Measurements from ENCODE around the gene RUNX2. TPM values are rescaled to one million over a fixed set of nuclear protein-coding genes. Genes with fewer than 3 reads are reported as not detected.

Gene RUNX2
- total RNA-seq, 1 donor from 2014 or later = 1.8 TPM

DNA sequence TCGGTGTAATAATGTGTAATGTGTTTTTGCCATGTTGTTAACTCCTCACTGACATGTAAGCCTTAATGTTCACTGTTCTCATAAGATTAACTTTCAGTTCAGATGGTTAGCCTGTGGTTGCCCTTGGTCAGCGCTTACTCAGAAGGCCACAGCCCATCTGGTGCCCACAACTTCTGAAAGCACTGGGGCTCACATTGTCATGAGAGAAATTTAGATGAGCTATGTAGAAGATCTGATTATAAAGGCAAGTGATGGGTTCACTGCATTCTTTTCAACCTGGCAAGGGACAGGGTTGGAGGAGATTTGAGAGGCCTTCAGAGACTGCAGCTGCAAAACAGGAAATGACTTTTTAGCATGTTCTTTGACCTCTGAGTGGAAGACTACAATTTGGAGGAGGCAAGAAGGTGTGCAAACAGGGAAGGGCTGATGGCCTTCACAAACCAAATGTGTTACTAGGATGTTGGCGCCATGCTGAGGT is 291.9 kb downstream of the RUNX2 start:
- Mint-ChIP-seq H3K27me3 (peaks cover 2% of the 10 kb centered on the region), H3K4me3 (no peak overlapping the region), H3K4me1 (peaks cover 10% of the 10 kb centered on the region), H3K9me3 (no peaks in the 10 kb centered on the region), H3K27ac (no peak overlapping the region), H3K36me3 (ENCODE audit: low read depth) (no peaks in the 10 kb centered on the region)
- TF ChIP-seq CTCF (IDR thresholded peaks at IDR 0.05) = no peak
- intact Hi-C loops (cut with micrococcal nuclease) = no loop called here
- DNase-seq = no peak
- ChIA-PET CTCF (no interaction called here), POLR2A (no interaction called here)
- no peak for ATAC-seq (ENCODE audit: low read depth)

DNA sequence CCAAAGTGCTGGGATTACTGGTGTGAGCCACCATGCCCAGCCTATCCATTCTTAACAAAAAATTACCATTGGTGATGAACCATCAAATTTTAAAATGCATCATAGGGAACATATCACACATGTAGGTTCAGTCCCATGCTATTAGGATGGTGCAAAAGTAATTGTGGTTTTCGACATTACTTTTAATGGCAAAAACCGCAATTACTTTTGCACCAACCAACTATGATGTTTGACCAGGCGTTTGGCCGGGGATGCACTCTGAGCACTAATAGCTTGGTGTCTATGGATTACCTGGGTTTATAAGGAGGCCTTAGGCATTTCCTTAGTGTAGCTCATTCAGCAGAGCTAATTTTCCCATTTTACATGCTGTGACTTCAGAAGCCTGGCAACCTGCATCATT is 296.1 kb downstream of the RUNX2 start:
- CTCF ChIA-PET = interaction anchor here (0.6 kb wide), 1 partner anchor 9 kb away, joined by 3 read pairs; no protein-coding TSS in a partner anchor
- Mint-ChIP-seq H3K4me3 (no peak overlapping the region), H3K27me3 (no peaks in the 10 kb centered on the region), H3K27ac (no peak overlapping the region), H3K36me3 (ENCODE audit: low read depth) (no peaks in the 10 kb centered on the region), H3K4me1 (peaks cover 10% of the 10 kb centered on the region), H3K9me3 (no peaks in the 10 kb centered on the region)
- no peak for ATAC-seq (ENCODE audit: low read depth)
- no peak for DNase-seq
- TF ChIP-seq CTCF (IDR thresholded peaks at IDR 0.05) = no peak
- intact Hi-C loops (cut with micrococcal nuclease) = no loop called here
- POLR2A ChIA-PET = no interaction called here

- no peak overlapping the region for H3K27ac Mint-ChIP-seq
- intact Hi-C loops (cut with micrococcal nuclease) = no loop called here
- no peaks in the 10 kb centered on the region for H3K36me3 Mint-ChIP-seq (ENCODE audit: low read depth)
Observed at GRCh38 chr6:45625191-45625664, 297.1 kb downstream of the RUNX2 start.

GRCh38 chr6:45626087-45626891 is 298.2 kb downstream of the RUNX2 start:
- H3K27ac Mint-ChIP-seq = no peak overlapping the region
- H3K4me1 Mint-ChIP-seq = no peaks in the 10 kb centered on the region
- intact Hi-C loops (cut with micrococcal nuclease) = no loop called here
- CTCF ChIA-PET = no interaction called here
- no peak overlapping the region for H3K4me3 Mint-ChIP-seq
- H3K9me3 Mint-ChIP-seq = no peaks in the 10 kb centered on the region
- H3K36me3 Mint-ChIP-seq (ENCODE audit: low read depth) = no peaks in the 10 kb centered on the region
- ATAC-seq (ENCODE audit: low read depth) = no peak
- POLR2A ChIA-PET = interaction anchor here (0.6 kb wide), 1 partner anchor 198 kb away, joined by 4 read pairs; no protein-coding TSS in a partner anchor
- H3K27me3 Mint-ChIP-seq = no peaks in the 10 kb centered on the region
- DNase-seq = no peak
- no peak for TF ChIP-seq CTCF (IDR thresholded peaks at IDR 0.05)

More at GRCh38 chr6:45625191-45625664, 297.1 kb downstream of the RUNX2 start:
- no peaks in the 10 kb centered on the region for H3K27me3 Mint-ChIP-seq
- DNase-seq (no peak), ATAC-seq (ENCODE audit: low read depth) (no peak)
- H3K4me3 Mint-ChIP-seq = no peak overlapping the region
- peaks cover 5% of the 10 kb centered on the region for H3K4me1 Mint-ChIP-seq
- ChIA-PET POLR2A (no interaction called here), CTCF (no interaction called here)
- H3K9me3 Mint-ChIP-seq = no peaks in the 10 kb centered on the region
- no peak for TF ChIP-seq CTCF (IDR thresholded peaks at IDR 0.05)

DNA sequence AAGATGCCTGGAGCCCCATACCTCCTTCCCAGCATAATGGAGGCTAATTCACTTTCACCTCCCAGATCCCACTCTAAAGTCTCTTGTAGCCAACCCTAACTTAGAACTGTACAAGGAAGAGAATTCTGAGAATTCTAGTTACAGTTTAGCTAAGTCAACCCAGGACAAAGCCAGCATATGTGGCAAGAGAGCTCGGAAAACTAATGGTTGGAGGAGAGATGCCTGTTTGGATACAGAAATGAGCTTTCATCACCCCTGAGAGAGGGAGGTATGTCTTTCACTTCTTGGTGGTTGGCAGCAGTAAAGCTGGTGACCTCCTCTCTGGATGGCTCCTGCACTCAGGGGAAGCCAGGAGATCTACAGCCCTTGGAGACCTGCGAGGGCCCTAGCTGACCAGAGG is 302.2 kb downstream of the RUNX2 start:
- CTCF ChIA-PET = no interaction called here

More for the DNA sequence above, 302.2 kb downstream of the RUNX2 start:
- Mint-ChIP-seq H3K4me3 (no peak overlapping the region), H3K27me3 (no peaks in the 10 kb centered on the region), H3K9me3 (no peaks in the 10 kb centered on the region), H3K4me1 (no peaks in the 10 kb centered on the region), H3K27ac (no peak overlapping the region), H3K36me3 (ENCODE audit: low read depth) (no peaks in the 10 kb centered on the region)
- DNase-seq = no peak
- no peak for ATAC-seq (ENCODE audit: low read depth)
- POLR2A ChIA-PET = no interaction called here
- intact Hi-C loops (cut with micrococcal nuclease) = loop anchor here (5.0 kb wide), 1 partner anchor 82 kb away; no protein-coding TSS in a partner anchor
- no peak for TF ChIP-seq CTCF (IDR thresholded peaks at IDR 0.05)
